PC-9 (cell line): Measurements from ENCODE around the gene NEK7.

Experiments used
- CTCF ChIP-seq: fragments of 200-600 bp; sonication (generic); conservative IDR thresholded peaks from 2 replicates; pipeline ENCODE4 v1.6.1; 2017; ENCODE audit warnings: mixed run types, antibody characterized with exemption, mild to moderate bottlenecking, moderate library complexity
- EZH2 ChIP-seq: fragments of 200-600 bp; sonication (generic); IDR thresholded peaks from 2 replicates; pipeline ENCODE4 v1.8.0; 2017; ENCODE audit warnings: antibody characterized with exemption, low read depth

- TF ChIP-seq CTCF (no peak), EZH2 (no peak)
Observed at GRCh38 chr1:198318085-198318484, 161.3 kb downstream of the NEK7 start.
